ENCODE results near the gene GRIN3B.

Gene GRIN3B

GRCh38 chr19:961866-962620 is 38.2 kb upstream of the GRIN3B start (continued):
- TF ChIP-seq PRDM10 (tag by site-specific recombination; IDR thresholded peaks at IDR 0.05) (0 out of 2 replicates have a peak, but pooled peaks have one; percentile 9), ZNF221 (tag by site-specific recombination; IDR thresholded peaks at IDR 0.05; ENCODE audit: borderline replicate concordance) (no peak), MYNN (tag by site-specific recombination; IDR thresholded peaks at IDR 0.05; ENCODE audit: borderline replicate concordance) (no peak), PATZ1 (tag by site-specific recombination; IDR thresholded peaks at IDR 0.05) (peak; percentile 43), KLF1 (tag by site-specific recombination; IDR thresholded peaks at IDR 0.05) (peak; percentile 99), ZNF211 (tag by site-specific recombination; IDR thresholded peaks at IDR 0.05; ENCODE audit: low read depth) (no peak), YY2 (tag by site-specific recombination; IDR thresholded peaks at IDR 0.05) (no peak), KLF9 (tag by site-specific recombination; IDR thresholded peaks at IDR 0.05; ENCODE audit: low read depth) (peak; percentile 18; the same call in 1 of the 2 replicates), ZNF768 (tag by site-specific recombination; IDR thresholded peaks at IDR 0.05) (no peak), ZNF518A (tag by site-specific recombination; conservative IDR thresholded peaks at IDR 0.05; ENCODE audit: low read depth) (no peak), EGR2 (tag by site-specific recombination; IDR thresholded peaks at IDR 0.05; ENCODE audit: low read depth) (peak; percentile 80), ZSCAN18 (tag by site-specific recombination; IDR thresholded peaks at IDR 0.05) (no peak), SP2 (tag by site-specific recombination; IDR thresholded peaks at IDR 0.05) (0 out of 2 replicates have a peak, but pooled peaks have one; percentile 20), ZNF10 (tag by site-specific recombination; IDR thresholded peaks at IDR 0.05) (no peak), ZNF280D (tag by site-specific recombination; IDR thresholded peaks at IDR 0.05) (no peak)
